Gastrocnemius medialis (tissue), 4 donors: ENCODE results near the gene TTC31.
A peak's percentile ranks its signal among the peaks of the same experiment; 100 is the strongest.

ENCODE experiments used
- POLR2A ChIP-seq, 2 donors: fragments of 450-650 bp; IDR thresholded peaks; one replicate each; pipeline ENCODE4 v1.6.1; 2017; ENCODE audit warnings: antibody characterized with exemption in 2 of 2, mild to moderate bottlenecking in 2 of 2, moderate library complexity in 2 of 2
- TF ChIP-seq, protein P1 (sequence below), 5 experiments: fragments of 450-650 bp in 3 of 5; fragments of 200-600 bp in 2 of 5; sonication (generic) in 2 of 5; IDR thresholded peaks in 4 of 5; conservative IDR thresholded peaks in 1 of 5; 1 replicate in 4 of 5; 2 replicates in 1 of 5; pipeline ENCODE4 v1.5.1; 2016 to 2019; ENCODE audit warnings: antibody characterized with exemption in 5 of 5, mild to moderate bottlenecking in 3 of 5, moderate library complexity in 3 of 5

DNA sequence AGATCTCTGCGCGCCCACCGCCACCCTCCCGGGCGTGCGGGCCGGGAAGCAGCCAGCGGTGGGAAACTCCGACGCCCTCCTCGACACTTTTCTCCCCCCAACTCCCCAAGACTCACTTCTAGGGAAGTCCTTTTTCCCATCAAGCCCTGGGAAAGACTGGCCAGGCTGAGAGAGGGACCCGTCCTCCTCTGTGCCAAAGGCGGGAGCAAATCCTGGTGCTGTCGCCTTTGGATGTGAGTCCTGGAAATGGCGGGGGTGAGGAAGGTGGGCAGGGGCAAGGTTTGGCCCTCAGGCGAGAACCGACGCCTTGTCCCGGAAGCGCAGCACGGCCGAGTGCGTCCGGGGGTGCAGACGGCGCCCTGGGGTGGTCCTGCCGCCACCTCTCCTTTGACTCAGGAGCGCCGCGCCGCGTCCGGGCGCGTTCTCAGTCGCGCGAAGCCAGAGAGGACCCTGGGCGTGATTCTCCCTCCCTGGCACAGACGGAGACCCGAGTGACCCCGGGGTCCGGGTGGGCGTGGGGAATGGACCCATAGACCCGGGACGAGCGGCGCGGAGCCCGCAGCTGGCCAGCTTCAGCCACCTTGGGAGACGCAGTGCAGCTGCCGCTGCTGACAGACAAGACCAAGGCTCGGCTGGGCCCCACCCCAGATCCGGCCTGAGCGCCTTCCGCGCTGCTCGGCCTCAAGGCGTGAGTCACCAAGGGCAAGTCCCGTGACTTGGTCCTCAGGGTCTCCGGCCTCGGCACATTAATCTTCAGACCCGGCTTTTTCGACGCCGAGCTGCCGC, 20.0 kb downstream of the TTC31 start:
- TF ChIP-seq POLR2A (IDR thresholded peaks at IDR 0.05), result peak; percentile 33 to 62
- TF ChIP-seq, protein P1, sequence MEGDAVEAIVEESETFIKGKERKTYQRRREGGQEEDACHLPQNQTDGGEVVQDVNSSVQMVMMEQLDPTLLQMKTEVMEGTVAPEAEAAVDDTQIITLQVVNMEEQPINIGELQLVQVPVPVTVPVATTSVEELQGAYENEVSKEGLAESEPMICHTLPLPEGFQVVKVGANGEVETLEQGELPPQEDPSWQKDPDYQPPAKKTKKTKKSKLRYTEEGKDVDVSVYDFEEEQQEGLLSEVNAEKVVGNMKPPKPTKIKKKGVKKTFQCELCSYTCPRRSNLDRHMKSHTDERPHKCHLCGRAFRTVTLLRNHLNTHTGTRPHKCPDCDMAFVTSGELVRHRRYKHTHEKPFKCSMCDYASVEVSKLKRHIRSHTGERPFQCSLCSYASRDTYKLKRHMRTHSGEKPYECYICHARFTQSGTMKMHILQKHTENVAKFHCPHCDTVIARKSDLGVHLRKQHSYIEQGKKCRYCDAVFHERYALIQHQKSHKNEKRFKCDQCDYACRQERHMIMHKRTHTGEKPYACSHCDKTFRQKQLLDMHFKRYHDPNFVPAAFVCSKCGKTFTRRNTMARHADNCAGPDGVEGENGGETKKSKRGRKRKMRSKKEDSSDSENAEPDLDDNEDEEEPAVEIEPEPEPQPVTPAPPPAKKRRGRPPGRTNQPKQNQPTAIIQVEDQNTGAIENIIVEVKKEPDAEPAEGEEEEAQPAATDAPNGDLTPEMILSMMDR (IDR thresholded peaks at IDR 0.05 in 4 of 5, conservative IDR thresholded peaks at IDR 0.05 in 1 of 5), result peak in 2 of 5 experiments; percentile 7 to 20
